NT2/D1 (cell line): ENCODE results near the gene L3MBTL3.
"Not testable (repeated sequence)": the region's sequence is repeated elsewhere in the genome, so short reads cannot be mapped to it uniquely, and the experiment has no call there.

ENCODE experiments used
- DNase-seq: peaks from one replicate; pipeline ENCODE4 v3.0.0-alpha.2; 2011; ENCODE audit warnings: low read depth, low spot score
- H3K27me3 ChIP-seq: 2 replicates; pipeline ENCODE4 v1.6.0; 2011; ENCODE audit warnings: mild to moderate bottlenecking; ENCODE audit not compliant: insufficient read length, insufficient read depth
- H3K36me3 ChIP-seq: 2 replicates; pipeline ENCODE4 v1.6.1; 2011; ENCODE audit warnings: mild to moderate bottlenecking, low read length, mixed read lengths; ENCODE audit not compliant: insufficient read depth, insufficient read length
- H3K4me1 ChIP-seq: 2 replicates; pipeline ENCODE4 v1.5.1; 2011; ENCODE audit not compliant: insufficient read depth, insufficient read length
- H3K4me3 ChIP-seq: 2 replicates; pipeline ENCODE4 v1.5.1; 2011; ENCODE audit warnings: low read depth; ENCODE audit not compliant: insufficient read length
- H3K9ac ChIP-seq: 2 replicates; pipeline ENCODE4 v1.6.0; 2011; ENCODE audit warnings: low read depth; ENCODE audit not compliant: insufficient read length
- H3K9me3 ChIP-seq: 2 replicates; pipeline ENCODE4 v1.5.1; 2011; ENCODE audit warnings: mild to moderate bottlenecking, low read length; ENCODE audit not compliant: insufficient read depth
- SUZ12 ChIP-seq: IDR thresholded peaks from 2 replicates; pipeline ENCODE4 v1.6.1; 2011; ENCODE audit not compliant: insufficient read length, insufficient read depth; ENCODE audit errors: extremely low read depth
- YY1 ChIP-seq: IDR thresholded peaks from 2 replicates; pipeline ENCODE4 v1.6.1; 2011; ENCODE audit not compliant: insufficient read length, insufficient read depth
- ZNF274 ChIP-seq: IDR thresholded peaks from 2 replicates; pipeline ENCODE4 v1.6.1; 2011; ENCODE audit warnings: mild to moderate bottlenecking, low read depth, low read length

L3MBTL3 gene

GRCh38 chr6:130143709-130144108 lies 125.3 kb downstream of the L3MBTL3 start:
- Histone ChIP-seq H3K27me3 (no peaks in the 10 kb centered on the region), H3K36me3 (no peaks in the 10 kb centered on the region), H3K9me3 (no peaks in the 10 kb centered on the region), H3K9ac (no peak overlapping the region), H3K4me3 (no peak overlapping the region), H3K4me1 (no peaks in the 10 kb centered on the region)
- no peak for DNase-seq
- no peak for TF ChIP-seq SUZ12

GRCh38 chr6:130147111-130147510 lies 128.7 kb downstream of the L3MBTL3 start:
- Histone ChIP-seq H3K9me3 (no peaks in the 10 kb centered on the region), H3K4me3 (no peak overlapping the region), H3K27me3 (no peaks in the 10 kb centered on the region), H3K9ac (no peak overlapping the region), H3K36me3 (no peaks in the 10 kb centered on the region), H3K4me1 (no peaks in the 10 kb centered on the region)
- DNase-seq = no peak
- no peak for TF ChIP-seq ZNF274
- TF ChIP-seq SUZ12 = no peak
- TF ChIP-seq YY1 = no peak

GRCh38 chr6:130148181-130148580 lies 129.8 kb downstream of the L3MBTL3 start:
- no peak overlapping the region for H3K4me3 ChIP-seq
- DNase-seq = no peak

GRCh38 chr6:130149016-130149415 lies 130.6 kb downstream of the L3MBTL3 start:
- H3K9ac ChIP-seq, H3K27me3 ChIP-seq: not testable (repeated sequence)

More at GRCh38 chr6:130148181-130148580, 129.8 kb downstream of the L3MBTL3 start:
- no peaks in the 10 kb centered on the region for H3K36me3 ChIP-seq
- H3K4me1 ChIP-seq = no peaks in the 10 kb centered on the region
- no peaks in the 10 kb centered on the region for H3K27me3 ChIP-seq
- TF ChIP-seq SUZ12 = no peak
- TF ChIP-seq ZNF274 = no peak
- TF ChIP-seq YY1 = no peak
- H3K9me3 ChIP-seq = no peaks in the 10 kb centered on the region
- no peak overlapping the region for H3K9ac ChIP-seq

GRCh38 chr6:130150906-130151305 lies 132.5 kb downstream of the L3MBTL3 start:
- Histone ChIP-seq H3K9me3 (no peaks in the 10 kb centered on the region), H3K4me1 (no peaks in the 10 kb centered on the region), H3K4me3 (no peak overlapping the region), H3K36me3 (no peaks in the 10 kb centered on the region), H3K9ac (no peak overlapping the region), H3K27me3 (no peaks in the 10 kb centered on the region)
- no peak for TF ChIP-seq SUZ12
- TF ChIP-seq YY1 = no peak
- TF ChIP-seq ZNF274 = no peak
- no peak for DNase-seq

More at GRCh38 chr6:130149016-130149415, 130.6 kb downstream of the L3MBTL3 start:
- not testable (repeated sequence) for H3K4me1 ChIP-seq, H3K36me3 ChIP-seq, DNase-seq, H3K4me3 ChIP-seq, H3K9me3 ChIP-seq

GRCh38 chr6:130152908-130153510 lies 134.6 kb downstream of the L3MBTL3 start:
- no peaks in the 10 kb centered on the region for H3K27me3 ChIP-seq
- no peak overlapping the region for H3K4me3 ChIP-seq
- H3K9me3 ChIP-seq = no peaks in the 10 kb centered on the region
- no peak for TF ChIP-seq YY1
- no peak for TF ChIP-seq ZNF274
- no peak for TF ChIP-seq SUZ12
- DNase-seq = no peak
- H3K9ac ChIP-seq = no peak overlapping the region
- H3K36me3 ChIP-seq = no peaks in the 10 kb centered on the region
- H3K4me1 ChIP-seq = no peaks in the 10 kb centered on the region

- no peaks in the 10 kb centered on the region for H3K4me1 ChIP-seq
- no peak for TF ChIP-seq YY1
- TF ChIP-seq SUZ12 = no peak
- TF ChIP-seq ZNF274 = no peak
- no peak overlapping the region for H3K4me3 ChIP-seq
- peaks cover 9% of the 10 kb centered on the region for H3K9me3 ChIP-seq
- H3K36me3 ChIP-seq = no peaks in the 10 kb centered on the region
- no peak for DNase-seq
- no peak overlapping the region for H3K9ac ChIP-seq
- H3K27me3 ChIP-seq = no peaks in the 10 kb centered on the region
Measured at GRCh38 chr6:130156908-130157307, 138.5 kb downstream of the L3MBTL3 start.

- Histone ChIP-seq H3K9me3 (peaks cover 9% of the 10 kb centered on the region), H3K4me3 (no peak overlapping the region), H3K27me3 (no peaks in the 10 kb centered on the region), H3K36me3 (no peaks in the 10 kb centered on the region), H3K9ac (no peak overlapping the region), H3K4me1 (no peaks in the 10 kb centered on the region)
- DNase-seq = no peak
- TF ChIP-seq SUZ12 (no peak), ZNF274 (no peak), YY1 (no peak)
Measured at GRCh38 chr6:130158056-130158455, 139.7 kb downstream of the L3MBTL3 start.
